Ovary (tissue), 9 donors: Measurements from ENCODE around the gene ZNF207. TPM values are rescaled to one million over a fixed set of nuclear protein-coding genes. Genes with fewer than 3 reads are reported as not detected.
"Not testable (repeated sequence)": the region's sequence is repeated elsewhere in the genome, so short reads cannot be mapped to it uniquely, and the experiment has no call there.

Source experiments
- DNase-seq, 5 donors: peaks; one replicate each; pipeline ENCODE4 v3.0.0-alpha.2; 2019 to 2020
- H3K27ac ChIP-seq, 2 donors: fragments of 200-600 bp; one replicate each; pipeline versions ENCODE4 v1.5.1 to v1.8.0; 2019 to 2022
- H3K27me3 ChIP-seq: fragments of 200-600 bp; one replicate; pipeline ENCODE4 v1.8.0; 2022
- H3K36me3 ChIP-seq: fragments of 200-600 bp; sonication (generic); one replicate; pipeline ENCODE4 v1.5.1; 2019
- H3K4me1 ChIP-seq: one replicate; pipeline ENCODE4 v1.8.1; 2013; ENCODE audit warnings: mild to moderate bottlenecking, moderate library complexity; ENCODE audit not compliant: insufficient read depth
- H3K4me3 ChIP-seq: fragments of 200-600 bp; sonication (generic); one replicate; pipeline ENCODE4 v1.5.1; 2017
- H3K9me3 ChIP-seq, 2 donors: fragments of 200-600 bp in 1 of 2; sonication (generic) in 1 of 2; one replicate each; pipeline versions ENCODE4 v1.5.1 to v1.8.1; 2013 to 2019; ENCODE audit warnings: mild to moderate bottlenecking in 1 of 2, moderate library complexity in 1 of 2
- EP300 ChIP-seq: sonication (generic); formaldehyde crosslinking; IDR thresholded peaks from one replicate; pipeline ENCODE4 v1.6.1; 2017; ENCODE audit warnings: antibody characterized with exemption
- POLR2A ChIP-seq: fragments of 450-650 bp; IDR thresholded peaks from one replicate; pipeline ENCODE4 v1.6.1; 2017; ENCODE audit warnings: antibody characterized with exemption, mild to moderate bottlenecking, moderate library complexity
- WGBS, 3 donors: extraction: QIAGEN DNeasy Blood & Tissue Kit in 1 of 3; methylation state at CpG; one replicate each; pipeline versions ENCODE4 v1.1.5 to v1.1.7; 2013 to 2017; 5-methylcytosine and 5-hydroxymethylcytosine counted together
- intact Hi-C, 4 donors: fragments of 100-400 bp; cut with DNase I; formaldehyde crosslinking; loops; one replicate each; pipeline versions ENCODE4 v1.11.0 to v1.15.1; 2022 to 2023
- polyA plus RNA-seq, 2 donors: library from polyadenylated mRNA; stranded (reverse); fragments of 200-250 nt in 1 of 2; fragments of 350-450 nt in 1 of 2; fragmentation: Illumina TruSeq in 1 of 2; extraction: RNeasy Lipid Tissue Mini Kit (QIAGEN cat#74804) in 1 of 2; gene quantifications; one replicate each; pipeline ENCODE4 v1.2.3, GENCODE V29; 2013 to 2014
- total RNA-seq, 7 donors: library from RNA; depleted of rRNA in 2 of 7; stranded (reverse); fragments of >200 nt in 2 of 7; fragmentation: NEBNext Ultra II Directional in 3 of 7; extraction: Animal tissue kit (Norgen Biotek cat#: 25700) in 3 of 7; gene quantifications; one replicate each; pipeline versions ENCODE4 v1.1.0 to v1.2.4, GENCODE V29; 2016 to 2023
- TF ChIP-seq, protein P1 (sequence below), 3 donors: fragments of 450-650 bp in 2 of 3; fragments of 200-600 bp in 1 of 3; IDR thresholded peaks; one replicate each; pipeline versions ENCODE4 v1.5.1 to v1.8.0; 2016 to 2022; ENCODE audit warnings: antibody characterized with exemption in 3 of 3, mild to moderate bottlenecking in 1 of 3
- donor health status: DM: no; HTN: no; CAD: no; lungs with moderate emphysema.
- donor health status: DM: no; HTN: no; CAD: no.
- donor health status: Bipolar disorder and iron deficiency.
- donor health status: DM: yes; HTN: yes; CAD: no.
- donor health status: DM: no; HTN: no; CAD: no.
- donor health status: DM: yes; HTN: yes; CAD: no.

ZNF207 gene
- total and polyA plus RNA-seq, 9 donors, result 67.0 to 157 (median 136) TPM

DNA sequence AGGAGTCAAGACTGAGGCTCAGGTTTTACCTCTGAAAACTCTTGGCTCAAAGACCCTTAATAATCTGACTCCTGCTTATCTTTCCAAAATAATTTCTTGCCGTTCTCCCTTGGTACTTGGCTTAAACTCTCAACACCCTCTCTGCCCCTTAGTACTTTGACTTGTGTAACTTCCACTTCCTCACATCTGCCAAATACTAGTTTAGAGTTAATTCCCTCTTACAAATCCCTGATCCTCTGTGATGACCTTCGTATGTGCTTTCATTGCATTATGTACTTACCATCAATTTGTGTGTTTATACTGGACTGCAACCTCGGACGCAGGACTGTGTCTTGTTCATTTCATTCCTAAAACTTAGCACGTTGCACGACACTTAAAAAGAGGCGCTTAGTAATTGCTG, 35.2 kb downstream of the ZNF207 start:
- no peak overlapping the region for H3K4me3 ChIP-seq
- WGBS, 3 donors, result 61 to 72% (median 67%) methylated on average over 7 of the region's 7 CpGs
- no peaks in the 10 kb centered on the region for H3K9me3 ChIP-seq
- no peaks in the 10 kb centered on the region for H3K27me3 ChIP-seq
- no peak for TF ChIP-seq EP300
- TF ChIP-seq POLR2A, result no peak
- TF ChIP-seq, protein P1, sequence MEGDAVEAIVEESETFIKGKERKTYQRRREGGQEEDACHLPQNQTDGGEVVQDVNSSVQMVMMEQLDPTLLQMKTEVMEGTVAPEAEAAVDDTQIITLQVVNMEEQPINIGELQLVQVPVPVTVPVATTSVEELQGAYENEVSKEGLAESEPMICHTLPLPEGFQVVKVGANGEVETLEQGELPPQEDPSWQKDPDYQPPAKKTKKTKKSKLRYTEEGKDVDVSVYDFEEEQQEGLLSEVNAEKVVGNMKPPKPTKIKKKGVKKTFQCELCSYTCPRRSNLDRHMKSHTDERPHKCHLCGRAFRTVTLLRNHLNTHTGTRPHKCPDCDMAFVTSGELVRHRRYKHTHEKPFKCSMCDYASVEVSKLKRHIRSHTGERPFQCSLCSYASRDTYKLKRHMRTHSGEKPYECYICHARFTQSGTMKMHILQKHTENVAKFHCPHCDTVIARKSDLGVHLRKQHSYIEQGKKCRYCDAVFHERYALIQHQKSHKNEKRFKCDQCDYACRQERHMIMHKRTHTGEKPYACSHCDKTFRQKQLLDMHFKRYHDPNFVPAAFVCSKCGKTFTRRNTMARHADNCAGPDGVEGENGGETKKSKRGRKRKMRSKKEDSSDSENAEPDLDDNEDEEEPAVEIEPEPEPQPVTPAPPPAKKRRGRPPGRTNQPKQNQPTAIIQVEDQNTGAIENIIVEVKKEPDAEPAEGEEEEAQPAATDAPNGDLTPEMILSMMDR (IDR thresholded peaks at IDR 0.05), result no peak
- intact Hi-C loops, result no loop called here
- H3K4me1 ChIP-seq, result no peaks in the 10 kb centered on the region
- no peak for DNase-seq
- no peaks in the 10 kb centered on the region for H3K36me3 ChIP-seq
- H3K27ac ChIP-seq, result no peak overlapping the region

DNA sequence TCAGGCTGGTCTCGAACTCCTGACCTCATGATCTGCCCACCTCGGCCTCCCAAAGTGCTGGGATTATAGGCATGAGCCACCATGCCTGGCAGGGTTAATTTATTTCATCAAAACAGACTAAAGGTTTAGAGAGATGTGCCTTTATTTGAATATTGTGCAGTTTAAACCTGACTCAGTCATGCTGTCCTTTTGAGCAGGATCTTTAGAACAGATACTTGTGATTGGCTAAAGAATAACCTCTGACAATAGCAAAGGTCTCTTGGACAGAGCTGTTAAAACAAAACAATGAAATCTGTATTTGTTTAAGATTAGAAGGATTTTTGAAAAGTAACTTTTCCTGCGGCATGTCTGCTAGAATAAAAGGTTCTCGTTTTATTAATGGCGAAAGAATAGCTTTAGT, 36.0 kb downstream of the ZNF207 start:
- WGBS, 3 donors, result 86 to 88% (median 88%) methylated on average over 5 of the region's 5 CpGs
- H3K4me1 ChIP-seq, result no peaks in the 10 kb centered on the region
- DNase-seq, result no peak
- no peaks in the 10 kb centered on the region for H3K9me3 ChIP-seq
- no peaks in the 10 kb centered on the region for H3K27me3 ChIP-seq
- H3K4me3 ChIP-seq, result no peak overlapping the region
- no peak overlapping the region for H3K27ac ChIP-seq
- TF ChIP-seq EP300 (no peak), POLR2A (no peak)
- TF ChIP-seq, protein P1 (IDR thresholded peaks at IDR 0.05), result no peak
- intact Hi-C loops, result no loop called here
- no peaks in the 10 kb centered on the region for H3K36me3 ChIP-seq

DNA sequence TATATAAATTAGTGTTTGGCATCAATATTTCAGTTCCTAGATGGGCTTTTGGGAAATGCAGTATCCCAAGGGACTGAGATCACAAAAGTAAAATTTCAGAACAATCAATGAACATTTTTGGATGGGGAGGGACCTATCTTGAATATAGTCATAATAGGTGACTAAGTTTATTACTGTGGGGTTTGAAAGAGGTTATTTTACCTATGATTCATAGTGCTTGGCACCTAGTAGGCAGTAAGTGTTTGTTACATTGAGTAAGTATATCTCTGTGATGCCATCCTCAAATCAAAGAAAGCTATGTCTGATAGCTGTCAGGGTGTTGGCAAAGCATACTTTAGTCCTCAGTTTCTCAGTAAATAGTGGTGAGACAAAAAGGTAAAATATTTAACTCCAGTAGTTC, 36.9 kb downstream of the ZNF207 start:
- no peaks in the 10 kb centered on the region for H3K27me3 ChIP-seq
- H3K4me3 ChIP-seq, result no peak overlapping the region
- intact Hi-C loops, result no loop called here
- H3K9me3 ChIP-seq, result no peaks in the 10 kb centered on the region
- TF ChIP-seq EP300 (no peak), POLR2A (no peak)
- TF ChIP-seq, protein P1 (IDR thresholded peaks at IDR 0.05), result no peak
- no peaks in the 10 kb centered on the region for H3K36me3 ChIP-seq
- no peak overlapping the region for H3K27ac ChIP-seq
- no peak for DNase-seq
- H3K4me1 ChIP-seq, result no peaks in the 10 kb centered on the region

DNA sequence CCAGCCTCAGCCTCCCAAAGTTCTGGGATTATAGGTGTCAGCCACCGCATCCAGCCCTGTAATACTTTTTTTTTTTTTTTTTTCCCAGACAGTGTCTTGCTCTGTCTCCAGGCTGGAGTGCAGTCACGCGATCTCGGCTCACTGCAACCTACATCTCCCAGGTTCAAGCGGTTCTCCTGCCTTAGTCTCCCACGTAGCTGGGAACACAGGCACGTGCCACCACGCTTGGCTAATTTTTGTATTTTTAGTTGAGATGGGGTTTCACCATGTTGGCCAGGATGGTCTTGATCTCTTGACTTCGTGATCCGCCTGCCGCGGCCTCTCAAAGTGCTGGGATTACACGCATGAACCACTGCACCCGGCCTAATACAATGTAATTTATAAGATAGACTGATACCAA, 38.2 kb downstream of the ZNF207 start:
- intact Hi-C loops, H3K4me3 ChIP-seq, H3K9me3 ChIP-seq, H3K36me3 ChIP-seq, DNase-seq, H3K27ac ChIP-seq, H3K4me1 ChIP-seq, H3K27me3 ChIP-seq: not testable (repeated sequence)
- WGBS, 3 donors, result 95 to 96% (median 95%) methylated on average over 14 of the region's 14 CpGs

DNA sequence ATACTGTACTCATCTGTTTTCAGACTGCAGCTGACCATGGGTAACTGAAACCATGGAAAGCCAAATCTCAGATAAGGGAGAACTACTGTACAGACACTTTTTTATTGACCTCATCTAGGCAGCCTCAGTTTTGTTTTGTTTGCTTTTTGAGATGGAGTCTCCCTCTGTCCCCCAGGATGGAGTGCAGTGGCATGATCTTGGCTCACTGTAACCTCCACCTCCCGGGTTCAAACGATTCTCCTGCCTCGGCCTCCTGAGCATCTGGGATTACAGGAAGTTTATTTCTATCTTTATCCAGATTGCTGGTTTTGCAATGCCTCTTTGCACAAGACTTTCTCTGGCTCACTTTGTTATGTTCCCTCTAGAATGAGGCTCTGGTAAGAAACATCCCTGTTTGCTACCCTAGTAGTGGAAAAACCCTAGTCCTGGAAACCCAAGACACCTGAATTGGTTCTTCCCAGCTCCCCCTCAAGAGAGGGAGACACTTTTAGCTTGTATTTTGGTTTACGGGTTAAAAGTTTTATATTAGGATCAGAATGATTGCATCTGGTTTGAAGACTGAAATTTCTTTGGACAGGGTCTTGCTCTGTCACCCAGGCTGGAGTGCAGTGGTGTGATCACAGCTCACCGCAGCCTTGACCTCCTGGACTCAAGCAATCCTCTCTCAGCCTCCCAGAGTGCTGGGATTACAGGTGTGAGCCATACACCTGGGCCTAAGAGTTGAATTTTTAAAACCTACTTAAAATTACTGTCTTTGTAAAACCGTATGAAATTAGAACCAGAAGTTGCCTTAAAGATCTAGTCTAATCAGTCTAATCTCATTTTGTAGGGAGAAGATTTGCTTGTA, 38.9 kb downstream of the ZNF207 start:
- H3K27me3 ChIP-seq, result no peaks in the 10 kb centered on the region
- no peak overlapping the region for H3K4me3 ChIP-seq
- H3K27ac ChIP-seq, result no peak overlapping the region
- no peak for DNase-seq
- H3K4me1 ChIP-seq, result no peaks in the 10 kb centered on the region
- TF ChIP-seq EP300, result no peak
- TF ChIP-seq, protein P1 (IDR thresholded peaks at IDR 0.05), result no peak
- TF ChIP-seq POLR2A, result no peak
- 84 to 86% (median 85%) methylated on average over 6 of the region's 6 CpGs for WGBS, 3 donors
- intact Hi-C loops, result no loop called here
- no peaks in the 10 kb centered on the region for H3K9me3 ChIP-seq
- no peaks in the 10 kb centered on the region for H3K36me3 ChIP-seq
